HAP-1 (cell line): ENCODE data around the gene AHDC1.

Experiments
- DNase-seq, 2 experiments: peaks; one replicate each; pipeline ENCODE4 v3.0.0-alpha.2; 2016 to 2020; ENCODE audit warnings: low spot score in 2 of 2
- H3K27me3 ChIP-seq: fragments of 250-450 bp; sonication (Bioruptor Pico); 2 replicates; pipeline ENCODE4 v1.5.1; 2020; ENCODE audit warnings: low read depth, mild to moderate bottlenecking, moderate library complexity
- H3K36me3 ChIP-seq: fragments of 250-450 bp; sonication (Bioruptor Pico); replicated peaks from 2 replicates; pipeline ENCODE4 v1.5.1; 2020; ENCODE audit warnings: mild to moderate bottlenecking
- H3K4me1 ChIP-seq: fragments of 250-450 bp; sonication (Bioruptor Pico); 2 replicates; pipeline ENCODE4 v1.5.1; 2020; ENCODE audit warnings: mild to moderate bottlenecking
- H3K4me3 ChIP-seq: fragments of 250-450 bp; sonication (Bioruptor Pico); 2 replicates; pipeline ENCODE4 v1.5.1; 2020; ENCODE audit warnings: mild to moderate bottlenecking, moderate library complexity
- H3K9me3 ChIP-seq: fragments of 250-450 bp; sonication (Bioruptor Pico); 2 replicates; pipeline ENCODE4 v1.5.1; 2020; ENCODE audit warnings: mild to moderate bottlenecking, moderate library complexity
- in situ Hi-C: fragments of 300-500 bp; cut with MboI; formaldehyde crosslinking; loops from 3 replicates; pipeline ENCODE4 v1.14.3; 2020; ENCODE audit warnings: low sequenced_read_pairs, inconsistent platforms, mixed read lengths

AHDC1 gene

GRCh38 chr1:27536767-27537166, 67.2 kb downstream of the AHDC1 start:
- H3K4me3 ChIP-seq = no peak overlapping the region
- H3K9me3 ChIP-seq = no peaks in the 10 kb centered on the region
- H3K4me1 ChIP-seq = peaks cover 5% of the 10 kb centered on the region
- DNase-seq = peak; percentile 12 to 75
- no peaks in the 10 kb centered on the region for H3K36me3 ChIP-seq
- no peaks in the 10 kb centered on the region for H3K27me3 ChIP-seq
- in situ Hi-C loops = no loop called here

GRCh38 chr1:27536010-27536757, 67.8 kb downstream of the AHDC1 start:
- H3K4me1 ChIP-seq = peaks cover 5% of the 10 kb centered on the region
- in situ Hi-C loops = no loop called here
- H3K36me3 ChIP-seq = no peaks in the 10 kb centered on the region
- H3K27me3 ChIP-seq = no peaks in the 10 kb centered on the region
- no peak for DNase-seq
- no peaks in the 10 kb centered on the region for H3K9me3 ChIP-seq
- H3K4me3 ChIP-seq = no peak overlapping the region

DNA sequence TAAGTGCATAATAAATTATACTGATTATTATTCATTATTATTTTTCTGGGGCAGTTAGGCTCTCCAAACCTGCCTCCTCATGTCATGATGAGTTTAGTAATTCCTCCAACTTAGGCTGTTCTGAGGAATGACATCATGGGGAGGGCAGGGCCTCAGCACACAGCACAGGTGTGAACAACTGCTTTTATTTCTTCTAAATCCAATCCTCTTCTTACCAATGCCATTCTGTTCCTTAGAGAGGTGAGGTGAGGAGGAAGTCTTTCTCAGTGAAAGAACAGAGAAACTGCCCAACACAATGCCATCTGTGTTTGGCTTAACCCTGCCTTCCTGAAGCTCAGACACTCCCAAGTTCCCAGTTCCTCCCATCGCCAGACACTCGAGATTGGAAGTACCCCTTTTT, 68.6 kb downstream of the AHDC1 start:
- no peak for DNase-seq
- no peaks in the 10 kb centered on the region for H3K27me3 ChIP-seq
- no peaks in the 10 kb centered on the region for H3K9me3 ChIP-seq
- H3K36me3 ChIP-seq = no peaks in the 10 kb centered on the region
- in situ Hi-C loops = no loop called here
- peaks cover 5% of the 10 kb centered on the region for H3K4me1 ChIP-seq
- H3K4me3 ChIP-seq = no peak overlapping the region

GRCh38 chr1:27531959-27532685, 71.8 kb downstream of the AHDC1 start:
- in situ Hi-C loops = no loop called here
- H3K9me3 ChIP-seq = no peaks in the 10 kb centered on the region
- H3K4me1 ChIP-seq = peaks cover 3% of the 10 kb centered on the region
- no peak overlapping the region for H3K4me3 ChIP-seq
- DNase-seq = no peak
- H3K36me3 ChIP-seq = no peaks in the 10 kb centered on the region
- H3K27me3 ChIP-seq = no peaks in the 10 kb centered on the region

DNA sequence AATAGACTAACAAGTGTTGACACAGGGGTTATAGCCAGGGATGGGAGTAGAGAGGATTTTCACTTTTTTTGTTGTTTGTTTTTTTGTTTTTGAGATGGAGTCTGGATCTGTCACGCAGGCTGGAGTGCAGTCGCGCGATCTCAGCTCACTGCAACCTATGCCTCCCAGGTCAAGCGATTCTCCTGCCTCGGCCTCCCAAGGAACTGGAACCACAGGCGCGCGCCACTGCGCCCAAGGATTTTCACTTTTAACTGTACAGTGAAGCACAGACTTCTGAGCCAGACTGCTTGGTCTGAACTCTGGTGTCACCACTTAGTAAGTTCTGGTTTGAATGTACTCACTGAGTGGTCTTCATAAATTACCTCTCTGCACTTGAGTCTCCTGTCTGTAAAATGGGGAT, 73.8 kb downstream of the AHDC1 start:
- Histone ChIP-seq H3K4me1 (peaks cover 6% of the 10 kb centered on the region), H3K9me3 (no peaks in the 10 kb centered on the region), H3K27me3 (no peaks in the 10 kb centered on the region), H3K4me3 (no peak overlapping the region), H3K36me3 (no peaks in the 10 kb centered on the region)
- no peak for DNase-seq
- in situ Hi-C loops = no loop called here

GRCh38 chr1:27529704-27530018, 74.3 kb downstream of the AHDC1 start:
- in situ Hi-C loops = no loop called here
- DNase-seq = no peak
- no peaks in the 10 kb centered on the region for H3K27me3 ChIP-seq
- H3K4me3 ChIP-seq = no peak overlapping the region
- peaks cover 6% of the 10 kb centered on the region for H3K4me1 ChIP-seq
- H3K36me3 ChIP-seq = no peaks in the 10 kb centered on the region
- no peaks in the 10 kb centered on the region for H3K9me3 ChIP-seq

DNA sequence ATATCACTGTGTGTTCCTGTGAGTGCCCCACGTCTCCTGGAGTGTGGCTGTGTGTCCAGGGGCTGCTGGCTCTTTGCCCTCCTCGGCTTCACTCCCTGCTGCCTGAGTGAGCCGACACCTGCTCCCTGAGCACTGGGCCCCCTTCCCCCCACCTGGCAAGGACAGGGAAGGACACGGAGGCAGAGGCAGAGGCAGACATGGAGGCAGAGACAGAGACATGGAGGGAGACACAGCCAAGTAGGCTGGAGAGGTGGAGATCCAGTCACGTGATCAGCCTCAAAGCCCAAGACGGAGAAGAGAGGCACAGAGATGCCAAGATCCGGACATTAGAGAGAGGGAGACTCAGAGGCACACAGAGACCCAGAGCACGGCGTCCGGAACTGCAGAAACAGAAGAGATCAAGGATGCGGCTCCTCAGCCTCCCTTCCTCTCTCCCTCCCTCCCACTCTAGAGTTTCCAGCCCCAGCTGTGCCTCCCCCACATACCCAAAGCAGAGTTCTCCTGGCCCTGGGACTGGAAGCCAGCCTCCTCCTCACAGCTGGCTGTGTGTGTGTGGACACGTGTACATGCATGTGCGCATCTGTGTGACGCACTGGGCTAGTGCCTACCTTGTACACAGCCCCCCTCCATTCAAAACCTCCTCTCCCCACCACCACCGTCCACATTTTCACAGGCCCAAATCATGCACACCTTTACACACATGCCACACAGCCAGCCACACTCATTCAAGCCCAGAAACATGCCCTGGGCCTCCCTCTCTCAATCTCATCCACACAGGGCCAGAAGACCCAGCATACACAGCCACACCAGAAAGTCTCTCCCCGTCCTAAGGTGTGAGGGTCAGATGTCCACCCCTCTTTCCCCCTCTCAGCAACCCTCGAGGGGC, 74.9 kb downstream of the AHDC1 start:
- DNase-seq = no peak
- in situ Hi-C loops = no loop called here
- Histone ChIP-seq H3K4me1 (peaks cover 6% of the 10 kb centered on the region), H3K9me3 (no peaks in the 10 kb centered on the region), H3K36me3 (no peaks in the 10 kb centered on the region), H3K4me3 (no peak overlapping the region), H3K27me3 (no peaks in the 10 kb centered on the region)

GRCh38 chr1:27527890-27528817, 75.8 kb downstream of the AHDC1 start:
- H3K27me3 ChIP-seq = no peaks in the 10 kb centered on the region
- H3K36me3 ChIP-seq = no peaks in the 10 kb centered on the region
- H3K4me1 ChIP-seq = peaks cover 6% of the 10 kb centered on the region
- DNase-seq = no peak
- no peak overlapping the region for H3K4me3 ChIP-seq
- no peaks in the 10 kb centered on the region for H3K9me3 ChIP-seq
- in situ Hi-C loops = no loop called here

DNA sequence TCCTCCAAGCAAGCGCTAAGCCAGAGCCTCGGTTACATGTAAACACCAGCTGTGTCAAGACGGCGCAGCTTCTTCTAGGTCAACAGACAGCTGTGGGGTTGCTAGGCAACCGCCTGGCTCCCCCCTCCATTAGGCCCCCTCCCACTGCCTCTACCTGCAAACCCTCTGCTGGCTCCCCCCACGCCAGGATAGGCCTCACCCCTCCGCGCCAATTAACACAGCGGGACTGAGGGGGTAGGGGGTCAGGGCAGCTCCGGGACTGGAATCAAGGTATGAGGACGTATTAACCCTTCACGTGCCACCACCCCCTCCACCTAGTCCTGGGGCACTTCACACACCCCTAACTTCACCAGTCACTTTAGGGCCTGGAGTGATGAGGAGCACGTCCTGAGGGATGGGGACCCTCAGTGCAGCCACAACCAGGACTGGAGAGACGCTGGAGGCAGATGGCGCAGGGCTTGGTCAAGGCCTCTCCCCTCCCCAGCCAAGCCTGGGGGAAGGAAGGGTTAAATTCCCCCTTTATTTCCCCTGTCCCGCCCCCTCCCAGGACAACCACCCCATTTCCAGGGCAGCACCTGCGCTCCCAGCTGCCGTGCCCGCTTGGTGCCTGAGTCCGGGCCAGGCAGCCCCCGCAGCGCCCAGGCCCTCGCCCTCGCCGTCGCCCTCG, 76.6 kb downstream of the AHDC1 start:
- DNase-seq = peak in 1 of 2 experiments; percentile 34
- H3K36me3 ChIP-seq = no peaks in the 10 kb centered on the region
- peaks cover 6% of the 10 kb centered on the region for H3K4me1 ChIP-seq
- H3K9me3 ChIP-seq = no peaks in the 10 kb centered on the region
- H3K27me3 ChIP-seq = no peaks in the 10 kb centered on the region
- in situ Hi-C loops = no loop called here
- H3K4me3 ChIP-seq = no peak overlapping the region

- Histone ChIP-seq H3K27me3 (no peaks in the 10 kb centered on the region), H3K9me3 (no peaks in the 10 kb centered on the region), H3K4me3 (no peak overlapping the region), H3K4me1 (peaks cover 6% of the 10 kb centered on the region), H3K36me3 (no peaks in the 10 kb centered on the region)
- DNase-seq = no peak
- in situ Hi-C loops = no loop called here
Observed at GRCh38 chr1:27526569-27527222, 77.2 kb downstream of the AHDC1 start.

DNA sequence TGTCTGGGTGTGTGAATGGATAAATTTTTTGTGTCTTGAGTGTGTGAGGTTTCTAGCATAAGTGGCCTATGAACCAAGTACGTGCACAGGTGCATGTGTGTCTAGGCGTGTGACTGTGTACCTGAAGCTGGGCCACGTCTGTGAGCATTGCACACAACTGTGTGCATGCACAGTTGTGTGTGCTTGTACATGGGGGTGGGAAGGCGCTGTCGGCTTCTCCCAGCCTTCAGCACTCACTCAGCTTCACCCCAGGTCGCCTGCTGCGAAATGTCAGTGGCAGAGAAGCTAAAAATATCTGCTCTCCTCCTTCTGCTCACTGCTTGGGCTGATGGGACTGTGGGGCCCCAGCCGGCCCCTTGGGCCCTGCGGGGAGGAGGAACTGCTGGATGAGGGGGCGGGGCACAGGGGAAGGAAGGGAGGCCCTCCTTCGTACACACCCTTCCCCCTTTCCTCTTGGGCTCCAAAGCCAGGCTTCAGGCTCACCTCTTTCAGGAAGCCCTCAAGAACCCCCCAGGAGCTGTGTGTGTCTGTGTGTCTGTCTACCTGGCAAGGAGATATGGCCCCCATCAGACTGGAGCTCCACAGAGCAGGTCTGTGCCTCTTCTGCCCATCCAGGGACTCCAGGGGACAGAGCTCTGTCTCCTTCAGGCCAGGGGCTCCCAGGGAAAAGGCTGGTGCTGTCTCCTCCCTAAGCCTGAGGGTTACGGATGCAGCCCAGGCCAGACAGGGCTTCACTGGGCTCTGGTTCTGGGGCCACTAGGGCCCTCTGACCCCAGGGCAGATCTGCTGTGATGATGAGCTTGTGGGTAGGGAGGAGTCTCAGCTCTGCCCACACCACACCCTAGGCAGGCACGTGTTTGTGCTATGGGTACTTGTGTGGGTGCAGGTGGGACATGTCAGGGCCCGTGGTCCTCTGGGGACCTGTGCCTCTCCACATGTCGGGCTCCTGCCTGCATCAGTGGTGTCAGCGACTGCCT, 78.4 kb downstream of the AHDC1 start:
- Histone ChIP-seq H3K36me3 (no peaks in the 10 kb centered on the region), H3K4me1 (peaks cover 6% of the 10 kb centered on the region), H3K9me3 (no peaks in the 10 kb centered on the region), H3K4me3 (no peak overlapping the region), H3K27me3 (no peaks in the 10 kb centered on the region)
- in situ Hi-C loops = no loop called here
- peak in 1 of 2 experiments; percentile 74 for DNase-seq
